IMR-90 (cell line): ENCODE results near the gene RSU1. TPM values are rescaled to one million over a fixed set of nuclear protein-coding genes. Genes with fewer than 3 reads are reported as not detected.
A peak's percentile ranks its signal among the peaks of the same experiment; 100 is the strongest.

ENCODE experiments used
- ATAC-seq: fragments of 200-7000 bp; cut with Tn5 transposase; 2 replicates; pipeline ENCODE4 v1.9.1; 2020; ENCODE audit warnings: low read depth, mild to moderate bottlenecking, moderate library complexity
- BruUV-seq: library from RNA; stranded (reverse); fragments of 400-500 nt; replicated peaks from 2 replicates; lab custom pipeline; 2021; lab: Mats Ljungman, UMichigan
- CTCF ChIA-PET: fragments of 300-600 bp; formaldehyde crosslinking; extraction: SDS; loops from one replicate; lab custom pipeline; 2021; ENCODE audit warnings: antibody characterized with exemption; lab: Yijun Ruan, JAX
- POLR2A ChIA-PET: fragments of 300-600 bp; sonication (Branson Sonifier 250); formaldehyde crosslinking; loops from one replicate; lab custom pipeline; 2022; ENCODE audit warnings: antibody characterized with exemption; ENCODE audit not compliant: unreplicated experiment; lab: Charles Lee
- DNase-seq: peaks from one replicate; pipeline ENCODE4 v3.0.0; 2013
- H2AFZ ChIP-seq: replicated peaks from 2 replicates; pipeline ENCODE3; 2013; ENCODE audit warnings: low read length, mild to moderate bottlenecking; ENCODE audit not compliant: poor library complexity
- H2AK5ac ChIP-seq: 2 replicates; pipeline ENCODE4 v1.6.1; 2013; ENCODE audit warnings: low read depth, low read length, inconsistent platforms
- H2AK9ac ChIP-seq: replicated peaks from 2 replicates; pipeline ENCODE3; 2013; ENCODE audit warnings: mild to moderate bottlenecking, low read depth, low read length, moderate library complexity; ENCODE audit not compliant: poor library complexity
- H2BK120ac ChIP-seq: 2 replicates; pipeline ENCODE4 v1.6.1; 2013; ENCODE audit warnings: low read depth, low read length, inconsistent platforms
- H2BK15ac ChIP-seq: 3 replicates; pipeline ENCODE4 v1.6.1; 2013; ENCODE audit warnings: low read depth, low read length, inconsistent platforms
- H2BK20ac ChIP-seq: 2 replicates; pipeline ENCODE4 v1.6.1; 2013; ENCODE audit warnings: low read depth, mild to moderate bottlenecking, inconsistent platforms, low read length, moderate library complexity
- H2BK5ac ChIP-seq: 2 replicates; pipeline ENCODE4 v1.6.1; 2013; ENCODE audit warnings: mild to moderate bottlenecking, low read depth, low read length, inconsistent platforms; ENCODE audit not compliant: poor library complexity, severe bottlenecking
- H3K14ac ChIP-seq: replicated peaks from 2 replicates; pipeline ENCODE4 v1.6.1; 2013; ENCODE audit warnings: low read depth, low read length, inconsistent platforms
- H3K18ac ChIP-seq: 2 replicates; pipeline ENCODE4 v1.6.1; 2013; ENCODE audit warnings: low read depth, low read length, control low read depth
- H3K23ac ChIP-seq: 2 replicates; pipeline ENCODE4 v1.6.1; 2013; ENCODE audit warnings: low read depth, low read length, inconsistent platforms
- H3K27ac ChIP-seq: 2 replicates; pipeline ENCODE4 v1.5.1; 2013; ENCODE audit warnings: mild to moderate bottlenecking, control low read depth, low read length; ENCODE audit not compliant: insufficient read depth
- H3K27me3 ChIP-seq: 2 replicates; pipeline ENCODE4 v1.6.1; 2013; ENCODE audit warnings: low read length; ENCODE audit not compliant: control insufficient read depth, insufficient read depth
- H3K36me3 ChIP-seq: 2 replicates; pipeline ENCODE4 v1.6.1; 2013; ENCODE audit warnings: low read length, mixed read lengths; ENCODE audit not compliant: control insufficient read depth, insufficient read depth
- H3K4ac ChIP-seq: 2 replicates; pipeline ENCODE4 v1.6.1; 2013; ENCODE audit warnings: low read depth, low read length, inconsistent platforms
- H3K4me1 ChIP-seq: 2 replicates; pipeline ENCODE4 v1.6.1; 2013; ENCODE audit warnings: low read length, mixed read lengths; ENCODE audit not compliant: control insufficient read depth, insufficient read depth
- H3K4me2 ChIP-seq: 2 replicates; pipeline ENCODE4 v1.6.1; 2013; ENCODE audit warnings: low read depth, mild to moderate bottlenecking, control low read depth, low read length, moderate library complexity
- H3K4me3 ChIP-seq: 2 replicates; pipeline ENCODE4 v1.5.1; 2013; ENCODE audit warnings: low read depth, mild to moderate bottlenecking, control low read depth, low read length, moderate library complexity; ENCODE audit not compliant: insufficient read depth
- H3K56ac ChIP-seq: 2 replicates; pipeline ENCODE4 v1.6.1; 2013; ENCODE audit warnings: low read length, inconsistent platforms; ENCODE audit not compliant: insufficient read depth; ENCODE audit errors: extremely low read depth
- H3K79me1 ChIP-seq, 2 experiments: 2 replicates each; pipeline ENCODE4 v1.6.1; 2013; ENCODE audit warnings: low read length in 2 of 2, inconsistent platforms in 1 of 2, low read depth in 1 of 2
- H3K9ac ChIP-seq: 2 replicates; pipeline ENCODE4 v1.6.1; 2013; ENCODE audit warnings: low read depth, low read length, control low read depth
- H3K9me1 ChIP-seq: 2 replicates; pipeline ENCODE4 v1.6.1; 2013; ENCODE audit warnings: low read length, inconsistent platforms; ENCODE audit not compliant: insufficient read depth
- H3K9me3 ChIP-seq: 2 replicates; pipeline ENCODE4 v1.6.1; 2013; ENCODE audit warnings: low read length; ENCODE audit not compliant: control insufficient read depth, insufficient read depth
- H4K20me1 ChIP-seq: 2 replicates; pipeline ENCODE4 v1.6.1; 2013; ENCODE audit warnings: low read length, inconsistent platforms; ENCODE audit not compliant: insufficient read depth
- H4K5ac ChIP-seq: 2 replicates; pipeline ENCODE4 v1.6.1; 2013; ENCODE audit warnings: mild to moderate bottlenecking, low read depth, low read length, control low read depth
- H4K8ac ChIP-seq, 2 experiments: 2 replicates each; pipeline ENCODE4 v1.6.1; 2013; ENCODE audit warnings: low read depth in 2 of 2, low read length in 2 of 2, control low read depth in 1 of 2, inconsistent platforms in 1 of 2
- H4K91ac ChIP-seq: 2 replicates; pipeline ENCODE4 v1.6.1; 2013; ENCODE audit warnings: low read depth, low read length, inconsistent platforms; ENCODE audit not compliant: insufficient read depth
- FOS ChIP-seq: fragments of 150-350 bp; IDR thresholded peaks from 2 replicates; pipeline ENCODE4 v1.6.1; 2016; ENCODE audit warnings: low read depth, low read length
- MAFK ChIP-seq: IDR thresholded peaks from 2 replicates; pipeline ENCODE4 v1.6.1; 2012; ENCODE audit warnings: low read depth, low read length, improper control_type of control experiment
- MXI1 ChIP-seq: IDR thresholded peaks from 2 replicates; pipeline ENCODE4 v1.6.1; 2012; ENCODE audit warnings: low read depth, mild to moderate bottlenecking, low read length, moderate library complexity, borderline replicate concordance
- WGBS, 2 experiments: methylation state at CpG; one replicate each; pipeline versions ENCODE4 v1.1.5 to v1.1.7; 2013; ENCODE audit warnings: missing lambda C conversion rate in 2 of 2; ENCODE audit not compliant: insufficient read length in 1 of 2; ENCODE audit errors: extremely low coverage in 2 of 2; 5-methylcytosine and 5-hydroxymethylcytosine counted together
- dilution Hi-C: fragments of 300-500 bp; cut with HindIII; formaldehyde crosslinking; loops from one replicate; pipeline ENCODE4 v1.14.3; 2018; ENCODE audit warnings: low sequenced_read_pairs; ENCODE audit not compliant: unreplicated experiment
- in situ Hi-C: fragments of 300-500 bp; cut with MboI; formaldehyde crosslinking; loops from 3 replicates; pipeline ENCODE4 v1.14.3; 2019; ENCODE audit warnings: low sequenced_read_pairs, inconsistent platforms, mixed read lengths
- intact Hi-C: fragments of 100-400 bp; cut with micrococcal nuclease; formaldehyde crosslinking; loops from 2 replicates; pipeline ENCODE4 v1.10.0; 2022
- polyA plus RNA-seq, 3 experiments: library from polyadenylated mRNA; depleted of rRNA; stranded (reverse); fragments of >200 nt; gene quantifications; 2 replicates each; pipeline ENCODE4 v1.2.3, GENCODE V29; 2012; ENCODE audit warnings: low replicate concordance in 1 of 3
- total RNA-seq: library from RNA; depleted of rRNA; stranded (reverse); fragments of >200 nt; gene quantifications from 2 replicates; pipeline ENCODE4 v1.2.3, GENCODE V29; 2012
- TF ChIP-seq, protein P1 (sequence below): conservative IDR thresholded peaks from 2 replicates; pipeline ENCODE4 v1.5.1; 2012; ENCODE audit warnings: mild to moderate bottlenecking, low read depth, low read length, improper control_type of control experiment

Gene RSU1
- total and polyA plus RNA-seq, 2 of the 4 experiments (the other 2 are of a cell fraction): 134 to 148 TPM

DNA sequence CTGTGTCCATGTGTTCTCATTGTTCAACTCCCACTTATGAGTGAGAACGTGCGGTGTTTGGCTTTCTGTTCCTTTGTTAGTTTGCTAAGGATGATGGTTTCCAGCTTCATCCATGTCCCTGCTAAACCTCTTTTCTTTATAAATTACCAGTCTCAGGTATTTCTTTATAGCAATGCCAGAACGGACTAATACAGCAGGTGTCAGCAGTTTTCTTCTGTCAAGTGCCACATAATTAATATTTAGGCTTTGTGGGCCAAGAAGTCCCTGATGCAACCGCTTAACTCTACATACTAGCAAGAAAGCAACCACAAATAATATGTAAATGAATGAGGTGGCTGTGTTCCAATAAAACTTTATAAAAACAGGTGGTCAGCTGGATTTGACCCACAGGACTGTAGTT is 269.3 kb downstream of the RSU1 start:
- ATAC-seq (no peak), DNase-seq (no peak)
- Histone ChIP-seq H3K23ac (no peak overlapping the region), H3K4ac (no peak overlapping the region), H2AFZ (no peak overlapping the region), H4K5ac (no peak overlapping the region), H3K27ac (no peak overlapping the region), H3K18ac (no peak overlapping the region), H2BK15ac (no peak overlapping the region), H3K4me3 (no peak overlapping the region), H3K9me1 (no peaks in the 10 kb centered on the region), H3K79me1 (no peaks in the 10 kb centered on the region), H2BK5ac (no peak overlapping the region), H3K56ac (no peak overlapping the region), H2AK5ac (no peak overlapping the region), H2BK20ac (no peak overlapping the region), H3K4me2 (no peak overlapping the region), H3K4me1 (no peaks in the 10 kb centered on the region), H3K36me3 (no peaks in the 10 kb centered on the region), H4K91ac (no peak overlapping the region), H3K9ac (no peak overlapping the region), H4K8ac (no peak overlapping the region), H2BK120ac (no peak overlapping the region), H3K14ac (no peak overlapping the region), H4K20me1 (no peaks in the 10 kb centered on the region), H3K9me3 (no peaks in the 10 kb centered on the region), H3K27me3 (no peaks in the 10 kb centered on the region), H2AK9ac (no peak overlapping the region)
- in situ Hi-C loops: no loop called here
- TF ChIP-seq FOS (no peak), MXI1 (no peak), MAFK (peak; percentile 52)
- TF ChIP-seq, protein P1, sequence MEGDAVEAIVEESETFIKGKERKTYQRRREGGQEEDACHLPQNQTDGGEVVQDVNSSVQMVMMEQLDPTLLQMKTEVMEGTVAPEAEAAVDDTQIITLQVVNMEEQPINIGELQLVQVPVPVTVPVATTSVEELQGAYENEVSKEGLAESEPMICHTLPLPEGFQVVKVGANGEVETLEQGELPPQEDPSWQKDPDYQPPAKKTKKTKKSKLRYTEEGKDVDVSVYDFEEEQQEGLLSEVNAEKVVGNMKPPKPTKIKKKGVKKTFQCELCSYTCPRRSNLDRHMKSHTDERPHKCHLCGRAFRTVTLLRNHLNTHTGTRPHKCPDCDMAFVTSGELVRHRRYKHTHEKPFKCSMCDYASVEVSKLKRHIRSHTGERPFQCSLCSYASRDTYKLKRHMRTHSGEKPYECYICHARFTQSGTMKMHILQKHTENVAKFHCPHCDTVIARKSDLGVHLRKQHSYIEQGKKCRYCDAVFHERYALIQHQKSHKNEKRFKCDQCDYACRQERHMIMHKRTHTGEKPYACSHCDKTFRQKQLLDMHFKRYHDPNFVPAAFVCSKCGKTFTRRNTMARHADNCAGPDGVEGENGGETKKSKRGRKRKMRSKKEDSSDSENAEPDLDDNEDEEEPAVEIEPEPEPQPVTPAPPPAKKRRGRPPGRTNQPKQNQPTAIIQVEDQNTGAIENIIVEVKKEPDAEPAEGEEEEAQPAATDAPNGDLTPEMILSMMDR: no peak
- no TSS peak for BruUV-seq
- WGBS, 2 experiments: no CpG with 5 or more reads among the region's 4 CpGs
- intact Hi-C loops: no loop called here
- POLR2A ChIA-PET: no interaction called here
- dilution Hi-C loops: no loop called here
- CTCF ChIA-PET: no interaction called here
